BJ (cell line): Measurements from ENCODE around the gene LMBRD1. TPM values are rescaled to one million over a fixed set of nuclear protein-coding genes. Genes with fewer than 3 reads are reported as not detected.
"Not testable (repeated sequence)": the region's sequence is repeated elsewhere in the genome, so short reads cannot be mapped to it uniquely, and the experiment has no call there.

Experiments used
- CTCF ChIA-PET: fragments of 350-600 bp; formaldehyde crosslinking; extraction: SDS; loops from one replicate; lab custom pipeline; 2021; ENCODE audit warnings: antibody characterized with exemption, inconsistent platforms; lab: Yijun Ruan, JAX
- POLR2A ChIA-PET: fragments of 300-600 bp; sonication (Branson Sonifier 250); formaldehyde crosslinking; extraction: SDS; loops from one replicate; lab custom pipeline; 2021; ENCODE audit warnings: antibody characterized with exemption; lab: Charles Lee
- DNase-seq: peaks from one replicate; pipeline ENCODE4 v3.0.0-alpha.2; 2011; ENCODE audit warnings: low read depth
- H3K27me3 ChIP-seq: 2 replicates; pipeline ENCODE4 v1.6.0; 2011; ENCODE audit warnings: low read length; ENCODE audit not compliant: control insufficient read depth, insufficient read depth
- H3K36me3 ChIP-seq: 2 replicates; pipeline ENCODE4 v1.5.1; 2011; ENCODE audit warnings: low read length; ENCODE audit not compliant: control insufficient read depth, insufficient read depth
- H3K4me3 ChIP-seq: 2 replicates; pipeline ENCODE4 v1.5.1; 2011; ENCODE audit warnings: low read depth, mild to moderate bottlenecking, control low read depth, low read length
- polyA plus RNA-seq: library from polyadenylated mRNA; depleted of rRNA; stranded (reverse); fragments of >200 nt; gene quantifications from 2 replicates; pipeline ENCODE4 v1.2.3, GENCODE V29; 2011
- TF ChIP-seq, protein P1 (sequence below): IDR thresholded peaks from 2 replicates; pipeline ENCODE4 v1.5.1; 2011; ENCODE audit warnings: low read depth, mild to moderate bottlenecking, control low read depth, inconsistent platforms, low read length, moderate library complexity; ENCODE audit not compliant: insufficient read depth

Gene LMBRD1
- polyA plus RNA-seq, 1 experiment, result 9.0 TPM

- Histone ChIP-seq H3K4me3 (no peak overlapping the region), H3K36me3 (no peaks in the 10 kb centered on the region), H3K27me3 (no peaks in the 10 kb centered on the region; the same call in 1 of the 2 replicates)
- ChIA-PET CTCF (no interaction called here), POLR2A (no interaction called here)
- TF ChIP-seq, protein P1, sequence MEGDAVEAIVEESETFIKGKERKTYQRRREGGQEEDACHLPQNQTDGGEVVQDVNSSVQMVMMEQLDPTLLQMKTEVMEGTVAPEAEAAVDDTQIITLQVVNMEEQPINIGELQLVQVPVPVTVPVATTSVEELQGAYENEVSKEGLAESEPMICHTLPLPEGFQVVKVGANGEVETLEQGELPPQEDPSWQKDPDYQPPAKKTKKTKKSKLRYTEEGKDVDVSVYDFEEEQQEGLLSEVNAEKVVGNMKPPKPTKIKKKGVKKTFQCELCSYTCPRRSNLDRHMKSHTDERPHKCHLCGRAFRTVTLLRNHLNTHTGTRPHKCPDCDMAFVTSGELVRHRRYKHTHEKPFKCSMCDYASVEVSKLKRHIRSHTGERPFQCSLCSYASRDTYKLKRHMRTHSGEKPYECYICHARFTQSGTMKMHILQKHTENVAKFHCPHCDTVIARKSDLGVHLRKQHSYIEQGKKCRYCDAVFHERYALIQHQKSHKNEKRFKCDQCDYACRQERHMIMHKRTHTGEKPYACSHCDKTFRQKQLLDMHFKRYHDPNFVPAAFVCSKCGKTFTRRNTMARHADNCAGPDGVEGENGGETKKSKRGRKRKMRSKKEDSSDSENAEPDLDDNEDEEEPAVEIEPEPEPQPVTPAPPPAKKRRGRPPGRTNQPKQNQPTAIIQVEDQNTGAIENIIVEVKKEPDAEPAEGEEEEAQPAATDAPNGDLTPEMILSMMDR, result no peak
- DNase-seq, result no peak
Measured at GRCh38 chr6:69801225-69801624, 4.4 kb upstream of the LMBRD1 start.

DNA sequence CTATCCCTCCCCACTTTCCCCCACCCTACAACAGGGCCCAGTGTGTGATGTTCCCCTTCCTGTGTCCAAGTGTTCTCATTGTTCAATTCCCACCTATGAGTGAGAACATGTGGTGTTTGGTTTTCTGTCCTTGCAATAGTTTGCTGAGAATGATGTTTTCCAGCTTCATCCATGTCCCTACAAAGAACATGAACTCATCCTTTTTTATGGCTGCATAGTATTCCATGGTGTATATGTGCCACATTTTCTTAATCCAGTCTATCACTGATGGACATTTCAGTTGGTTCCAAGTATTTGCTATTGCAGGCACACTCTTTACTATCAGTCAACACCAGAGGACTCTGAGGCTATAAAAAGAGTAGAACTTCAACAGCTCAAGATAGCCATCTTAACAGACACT lies 2.0 kb upstream of the LMBRD1 start:
- CTCF ChIA-PET, result interaction anchor here (0.5 kb wide), 1 partner anchor 20 kb away, joined by 3 read pairs; no protein-coding TSS in a partner anchor
- POLR2A ChIA-PET, H3K36me3 ChIP-seq, H3K27me3 ChIP-seq, DNase-seq, H3K4me3 ChIP-seq: not testable (repeated sequence)

DNA sequence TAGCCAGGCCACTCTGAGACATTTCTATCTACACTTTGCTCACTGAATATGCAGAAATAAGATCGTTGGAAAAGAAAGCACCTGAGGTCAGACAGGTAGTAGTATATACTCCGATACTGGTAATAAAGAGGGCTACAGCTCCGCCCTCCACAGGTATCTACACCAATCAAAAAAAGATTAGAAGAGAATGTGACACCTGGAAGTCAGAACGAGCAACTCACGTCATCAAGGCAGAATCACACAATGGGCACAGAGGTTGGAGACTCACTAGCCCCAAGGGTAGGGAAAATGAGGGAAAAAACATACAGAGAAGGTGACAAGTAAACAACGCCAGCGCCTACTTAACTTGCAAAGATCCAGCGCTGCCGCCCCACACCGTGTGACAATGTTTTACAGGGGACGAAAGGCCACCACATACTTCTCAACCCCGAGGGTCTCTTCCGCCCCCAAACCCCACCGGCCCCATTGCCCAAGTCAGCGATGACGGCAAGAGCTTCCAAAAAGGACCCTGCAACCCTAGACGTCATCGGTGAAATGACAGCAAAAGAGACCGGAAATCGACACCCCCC lies 653 bp downstream of the LMBRD1 start:
- DNase-seq, result no peak

GRCh38 chr6:69795469-69796072 lies 1.2 kb downstream of the LMBRD1 start:
- POLR2A ChIA-PET, result no interaction called here
- TF ChIP-seq, protein P1, result no peak
- DNase-seq, result no peak
- Histone ChIP-seq H3K4me3 (peak overlapping the region; percentile 78), H3K36me3 (no peaks in the 10 kb centered on the region), H3K27me3 (no peaks in the 10 kb centered on the region)
- CTCF ChIA-PET, result interaction anchor here (1.5 to 1.9 kb wide), 2 partner anchors 9 to 12 kb away, joined by 7 read pairs; no protein-coding TSS in a partner anchor

More for the DNA sequence above, 653 bp downstream of the LMBRD1 start:
- H3K36me3 ChIP-seq, result no peaks in the 10 kb centered on the region
- no peaks in the 10 kb centered on the region for H3K27me3 ChIP-seq
- TF ChIP-seq, protein P1, result no peak
- ChIA-PET CTCF (interaction anchor here (0.7 to 1.9 kb wide), 10 partner anchors 10 to 198 kb away, joined by 3 to 9 read pairs (median 4); no protein-coding TSS in a partner anchor), POLR2A (interaction anchor here (0.6 kb wide), 1 partner anchor 11 kb away, joined by 6 read pairs; no protein-coding TSS in a partner anchor)
- peak overlapping the region; percentile 78 for H3K4me3 ChIP-seq

GRCh38 chr6:69792292-69792691 lies 4.5 kb downstream of the LMBRD1 start:
- POLR2A ChIA-PET, result no interaction called here
- TF ChIP-seq, protein P1, result no peak
- H3K36me3 ChIP-seq, result no peaks in the 10 kb centered on the region; the same call in 1 of the 2 replicates
- DNase-seq, result no peak
- H3K27me3 ChIP-seq, result no peaks in the 10 kb centered on the region
- H3K4me3 ChIP-seq, result no peak overlapping the region
- CTCF ChIA-PET, result interaction anchor here (2.0 kb wide), 1 partner anchor 11 kb away, joined by 4 read pairs; no protein-coding TSS in a partner anchor
